ENCODE data around the gene YTHDF1. TPM values are rescaled to one million over a fixed set of nuclear protein-coding genes. Genes with fewer than 3 reads are reported as not detected.

The YTHDF1 gene
- total and polyA plus RNA-seq, 8 donors = 17.8 to 41.1 (median 22.4) TPM

- H3K9me3 ChIP-seq = no peaks in the 10 kb centered on the region
- no peak for DNase-seq
- no peak overlapping the region for H3K4me3 ChIP-seq
- peaks cover 57 to 97% (median 69%) of the 10 kb centered on the region in 3 donors for H3K27me3 ChIP-seq
- 23 to 44% (median 28%) methylated on average over 10 to 22 of the region's 22 CpGs for WGBS, 5 donors
- no peak overlapping the region for H3K27ac ChIP-seq
- TF ChIP-seq EP300 (IDR thresholded peaks at IDR 0.05) = no peak
- TF ChIP-seq POLR2AphosphoS5 (IDR thresholded peaks at IDR 0.05) = no peak
- TF ChIP-seq POLR2A (IDR thresholded peaks at IDR 0.05) = no peak
- no peak for TF ChIP-seq CTCF (IDR thresholded peaks at IDR 0.05)
- no peaks in the 10 kb centered on the region for H3K36me3 ChIP-seq
- intact Hi-C loops (cut with DNase I; ENCODE audit: low total_unique reads) = no loop called here
- peaks cover 14 to 41% (median 25%) of the 10 kb centered on the region in 4 donors for H3K4me1 ChIP-seq
Observed at GRCh38 chr20:63173552-63174191, 42.3 kb downstream of the YTHDF1 start.

- intact Hi-C loops (cut with DNase I; ENCODE audit: low total_unique reads) = no loop called here
- Histone ChIP-seq H3K36me3 (no peaks in the 10 kb centered on the region), H3K4me1 (peaks cover 6 to 32% (median 15%) of the 10 kb centered on the region in 4 donors), H3K27me3 (peaks cover 48 to 97% (median 59%) of the 10 kb centered on the region in 3 donors), H3K27ac (no peak overlapping the region), H3K9me3 (no peaks in the 10 kb centered on the region), H3K4me3 (no peak overlapping the region)
- TF ChIP-seq CTCF (IDR thresholded peaks at IDR 0.05) = no peak
- TF ChIP-seq EP300 (IDR thresholded peaks at IDR 0.05) = no peak
- TF ChIP-seq POLR2AphosphoS5 (IDR thresholded peaks at IDR 0.05) = no peak
- no peak for TF ChIP-seq POLR2A (IDR thresholded peaks at IDR 0.05)
- DNase-seq = no peak
- WGBS, 5 donors = 35 to 50% (median 46%) methylated on average over 6 to 8 of the region's 8 CpGs
Observed at GRCh38 chr20:63172726-63173125, 43.2 kb downstream of the YTHDF1 start.

DNA sequence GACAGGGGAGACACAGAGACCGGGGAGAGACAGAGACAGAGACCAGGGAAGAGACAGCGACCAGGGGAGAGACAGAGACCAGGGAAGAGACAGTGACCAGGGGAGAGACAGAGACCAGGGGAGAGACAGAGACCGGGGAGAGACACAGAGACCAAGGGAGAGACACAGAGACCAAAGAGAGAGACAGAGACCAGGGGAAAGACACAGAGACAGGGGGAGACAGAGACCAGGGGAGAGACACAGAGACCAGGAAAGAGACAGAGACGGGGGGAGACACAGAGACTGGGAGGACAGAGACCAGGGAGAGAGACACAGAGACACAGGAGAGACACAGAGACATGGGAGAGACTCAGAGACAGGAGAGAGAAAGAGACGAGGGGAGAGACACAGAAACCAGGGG is 43.9 kb downstream of the YTHDF1 start:
- peaks cover 41 to 94% (median 52%) of the 10 kb centered on the region in 3 donors for H3K27me3 ChIP-seq
- WGBS, 5 donors = 67 to 76% (median 74%) methylated on average over 5 of the region's 5 CpGs
- no peak overlapping the region for H3K4me3 ChIP-seq
- H3K4me1 ChIP-seq = peaks cover 0 to 24% (median 9%) of the 10 kb centered on the region in 4 donors
- DNase-seq = no peak
- H3K27ac ChIP-seq = no peak overlapping the region
- H3K9me3 ChIP-seq = no peaks in the 10 kb centered on the region
- H3K36me3 ChIP-seq = no peaks in the 10 kb centered on the region
- no peak for TF ChIP-seq POLR2AphosphoS5 (IDR thresholded peaks at IDR 0.05)
- intact Hi-C loops (cut with DNase I; ENCODE audit: low total_unique reads) = no loop called here

DNA sequence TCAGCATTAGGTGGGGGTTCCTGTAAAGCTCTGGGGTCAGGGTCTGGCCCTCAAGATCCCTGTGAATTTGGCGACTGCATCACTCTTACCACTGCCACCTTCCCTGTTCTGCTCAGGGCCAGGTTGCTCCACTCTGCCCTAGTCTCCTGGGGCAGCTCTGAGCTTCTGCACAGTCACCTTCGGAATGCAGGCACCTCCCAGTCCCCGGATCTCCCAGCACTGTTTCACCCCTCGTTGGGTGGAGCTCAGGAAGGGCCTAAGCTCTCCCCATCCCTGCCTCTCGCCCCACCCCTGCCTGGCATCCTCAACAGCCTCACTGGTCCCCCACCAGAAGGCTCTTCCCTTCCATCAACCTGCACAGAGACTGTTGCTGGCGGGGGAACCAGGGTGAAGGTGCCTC is 46.2 kb downstream of the YTHDF1 start:
- TF ChIP-seq EP300 (IDR thresholded peaks at IDR 0.05) (no peak), CTCF (IDR thresholded peaks at IDR 0.05) (no peak), POLR2A (IDR thresholded peaks at IDR 0.05) (no peak), POLR2AphosphoS5 (IDR thresholded peaks at IDR 0.05) (no peak)
- intact Hi-C loops (cut with DNase I; ENCODE audit: low total_unique reads) = no loop called here
- H3K27ac ChIP-seq = no peak overlapping the region
- H3K36me3 ChIP-seq = no peaks in the 10 kb centered on the region
- H3K27me3 ChIP-seq = peaks cover 19 to 83% (median 29%) of the 10 kb centered on the region in 3 donors
- no peak overlapping the region for H3K4me3 ChIP-seq
- H3K9me3 ChIP-seq = no peaks in the 10 kb centered on the region
- 26 to 37% (median 35%) methylated on average over 5 to 6 of the region's 6 CpGs for WGBS, 5 donors
- H3K4me1 ChIP-seq = peaks cover 0 to 2% (median under 1%) of the 10 kb centered on the region in 4 donors
- DNase-seq = no peak

DNA sequence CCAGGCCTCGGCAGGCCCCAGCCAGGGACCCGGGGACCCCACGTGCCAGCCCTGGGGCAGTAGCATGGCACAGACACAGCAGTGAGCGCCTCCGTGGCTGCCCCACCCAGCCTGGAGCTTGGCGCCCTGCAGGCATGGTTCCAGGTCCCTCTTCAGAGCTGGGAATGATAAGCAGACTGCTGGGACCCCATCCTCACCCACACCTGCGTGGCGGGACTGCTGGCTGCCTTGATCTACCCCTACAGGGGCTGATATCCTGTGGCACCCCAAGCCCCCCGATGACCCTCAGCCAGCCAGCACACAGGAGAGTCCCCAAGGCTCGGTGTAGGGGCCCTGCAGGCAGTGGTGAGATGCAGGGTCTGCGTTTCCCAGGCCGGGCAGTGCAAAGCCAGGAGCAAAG is 47.1 kb downstream of the YTHDF1 start:
- TF ChIP-seq CTCF (IDR thresholded peaks at IDR 0.05) (no peak), EP300 (IDR thresholded peaks at IDR 0.05) (no peak), POLR2AphosphoS5 (IDR thresholded peaks at IDR 0.05) (no peak)
- Histone ChIP-seq H3K4me3 (no peak overlapping the region), H3K27me3 (peaks cover 12 to 83% (median 26%) of the 10 kb centered on the region in 3 donors), H3K27ac (no peak overlapping the region), H3K36me3 (no peaks in the 10 kb centered on the region), H3K9me3 (no peaks in the 10 kb centered on the region), H3K4me1 (no peaks in the 10 kb centered on the region)
- DNase-seq = no peak
- 59 to 76% (median 70%) methylated on average over 5 to 12 of the region's 12 CpGs for WGBS, 5 donors
- intact Hi-C loops (cut with DNase I; ENCODE audit: low total_unique reads) = no loop called here
